Measurements from ENCODE around the gene IGF1R. TPM values are rescaled to one million over a fixed set of nuclear protein-coding genes. Genes with fewer than 3 reads are reported as not detected.

IGF1R gene
- total and polyA plus RNA-seq, 2 of the 13 experiments (the other 11 are each of a cell fraction or from before 2014, with no cell fraction given), result 15.9 to 18.4 TPM

DNA sequence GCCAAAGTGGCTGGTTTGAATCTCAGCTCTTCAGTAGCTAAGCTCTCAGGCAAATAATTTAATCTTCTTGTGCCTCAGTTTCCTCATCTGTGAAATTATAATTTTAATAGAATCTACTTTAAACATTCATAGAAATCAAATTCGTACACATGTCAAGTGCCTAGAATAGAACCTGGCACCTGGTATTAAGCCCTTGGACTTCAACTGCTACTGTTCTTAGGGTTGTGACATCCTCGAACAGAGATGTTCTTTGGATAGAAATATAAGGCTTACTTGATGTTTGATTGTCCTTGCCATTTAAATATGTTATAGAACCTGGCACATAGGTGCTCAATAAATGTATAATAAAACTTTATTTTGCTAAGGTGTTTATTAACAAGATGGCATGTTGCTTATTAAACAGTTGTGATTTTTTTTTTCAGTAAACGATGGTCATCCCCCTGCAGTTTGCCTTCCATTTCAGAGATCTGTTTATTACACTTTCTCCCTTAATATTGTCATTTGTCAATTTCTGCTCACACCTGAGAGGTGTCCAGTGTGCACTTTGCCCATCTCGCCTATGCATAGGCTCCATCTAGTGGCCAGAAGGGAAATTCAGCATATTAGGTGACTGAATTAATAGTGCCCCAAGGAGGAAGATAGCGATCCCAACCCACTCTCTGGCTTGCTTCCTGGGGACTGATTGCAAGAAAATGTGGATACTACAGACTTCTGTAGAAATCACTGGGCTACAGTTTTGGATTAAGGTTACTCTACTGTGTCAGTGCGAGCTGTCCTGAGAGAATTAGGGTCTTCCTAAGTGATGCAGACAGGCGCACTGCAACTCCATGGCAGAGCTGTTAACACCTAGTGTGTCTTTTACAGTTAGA lies 10.7 kb downstream of the IGF1R start:
- Histone ChIP-seq H3K36me3 (replicated peaks in 1 of 2; ENCODE audit: control insufficient read depth in 1 of 2, insufficient read depth in 2 of 2, low read length in 2 of 2) (peaks cover 0 to 4% of the 10 kb centered on the region in 2 experiments; a peak in 2 of 5 replicates), H3K9me3 (ENCODE audit: low read length) (no peaks in the 10 kb centered on the region), H2AFZ (ENCODE audit: low read length) (no peak overlapping the region), H4K20me1 (ENCODE audit: insufficient read depth, low read length) (peaks cover 83% of the 10 kb centered on the region), H3K4me1 (ENCODE audit: insufficient read depth, low read length) (peaks cover 99% of the 10 kb centered on the region), H3K9ac (ENCODE audit: insufficient read depth, low read depth, low read length) (no peak overlapping the region), H3K4me3 (replicated peaks in 1 of 3; ENCODE audit: insufficient read depth in 1 of 3, low read depth in 2 of 3, low read length in 3 of 3) (no peak overlapping the region), H3K4me2 (ENCODE audit: low read depth, low read length) (peak overlapping the region; percentile 46), H3K79me2 (ENCODE audit: insufficient read depth, low read length) (peaks cover 100% of the 10 kb centered on the region), H3K27me3 (ENCODE audit: control insufficient read depth in 1 of 2, insufficient read depth in 2 of 2, low read length in 2 of 2) (no peaks in the 10 kb centered on the region), H3K27ac (ENCODE audit: extremely low read length, insufficient read depth, low read length) (no peak overlapping the region)
- ChIA-PET CTCF (ENCODE audit: low intra/inter-chr PET ratio, low total read pairs) (interaction anchor here (0.6 to 2.6 kb wide), 3 partner anchors 126 to 216 kb away, joined by 3 to 12 read pairs (median 3); no protein-coding TSS in a partner anchor), POLR2A (interaction anchor here (1.3 kb wide), 1 partner anchor 12 kb away, joined by 3 read pairs; no protein-coding TSS in a partner anchor)
- intact Hi-C loops (cut with micrococcal nuclease; ENCODE audit: unreplicated experiment) (loop anchor here (1.0 to 5.0 kb wide), 2 partner anchors 140 to 217 kb away; no protein-coding TSS in a partner anchor), in situ Hi-C loops (cut with HindIII; ENCODE audit: extremely low pct_ligation_motif_present, low pct_unique_long_range_greater_than_20kb) (loop anchor here (5.0 to 10.0 kb wide), 2 partner anchors 116 to 137 kb away; no protein-coding TSS in a partner anchor)
- DNase-seq (ENCODE audit: low spot score), result peak; percentile 66
- 44% methylated on average over 7 of the region's 7 CpGs for WGBS (ENCODE audit: low lambda C conversion rate)
- no TSS peak for BruUV-seq (replicated peaks)
- peak; percentile 64 for ATAC-seq
- peak; percentile 58 for FAIRE-seq
- TF ChIP-seq SOX13 (IDR thresholded peaks at IDR 0.05) (no peak), SOX13 (CRISPR knock-in tag; conservative IDR thresholded peaks at IDR 0.05 in 1 of 2, IDR thresholded peaks at IDR 0.05 in 1 of 2) (peak in 1 of 2 experiments; percentile 31; a peak in 1 of 4 replicates), REPIN1 (CRISPR knock-in tag; IDR thresholded peaks at IDR 0.05; ENCODE audit: borderline replicate concordance, low read depth) (no peak), SMC3 (IDR thresholded peaks at IDR 0.05; ENCODE audit: low read length) (peak; percentile 83), KLF6 (CRISPR knock-in tag; IDR thresholded peaks at IDR 0.05) (no peak), ZC3H4 (CRISPR knock-in tag; IDR thresholded peaks at IDR 0.05; ENCODE audit: borderline replicate concordance) (no peak), HNF4A (CRISPR knock-in tag; IDR thresholded peaks at IDR 0.05) (peak; percentile 80), ERF (CRISPR knock-in tag; IDR thresholded peaks at IDR 0.05) (peak; percentile 31; the same call in 1 of the 2 replicates)
- TF ChIP-seq, protein P1, sequence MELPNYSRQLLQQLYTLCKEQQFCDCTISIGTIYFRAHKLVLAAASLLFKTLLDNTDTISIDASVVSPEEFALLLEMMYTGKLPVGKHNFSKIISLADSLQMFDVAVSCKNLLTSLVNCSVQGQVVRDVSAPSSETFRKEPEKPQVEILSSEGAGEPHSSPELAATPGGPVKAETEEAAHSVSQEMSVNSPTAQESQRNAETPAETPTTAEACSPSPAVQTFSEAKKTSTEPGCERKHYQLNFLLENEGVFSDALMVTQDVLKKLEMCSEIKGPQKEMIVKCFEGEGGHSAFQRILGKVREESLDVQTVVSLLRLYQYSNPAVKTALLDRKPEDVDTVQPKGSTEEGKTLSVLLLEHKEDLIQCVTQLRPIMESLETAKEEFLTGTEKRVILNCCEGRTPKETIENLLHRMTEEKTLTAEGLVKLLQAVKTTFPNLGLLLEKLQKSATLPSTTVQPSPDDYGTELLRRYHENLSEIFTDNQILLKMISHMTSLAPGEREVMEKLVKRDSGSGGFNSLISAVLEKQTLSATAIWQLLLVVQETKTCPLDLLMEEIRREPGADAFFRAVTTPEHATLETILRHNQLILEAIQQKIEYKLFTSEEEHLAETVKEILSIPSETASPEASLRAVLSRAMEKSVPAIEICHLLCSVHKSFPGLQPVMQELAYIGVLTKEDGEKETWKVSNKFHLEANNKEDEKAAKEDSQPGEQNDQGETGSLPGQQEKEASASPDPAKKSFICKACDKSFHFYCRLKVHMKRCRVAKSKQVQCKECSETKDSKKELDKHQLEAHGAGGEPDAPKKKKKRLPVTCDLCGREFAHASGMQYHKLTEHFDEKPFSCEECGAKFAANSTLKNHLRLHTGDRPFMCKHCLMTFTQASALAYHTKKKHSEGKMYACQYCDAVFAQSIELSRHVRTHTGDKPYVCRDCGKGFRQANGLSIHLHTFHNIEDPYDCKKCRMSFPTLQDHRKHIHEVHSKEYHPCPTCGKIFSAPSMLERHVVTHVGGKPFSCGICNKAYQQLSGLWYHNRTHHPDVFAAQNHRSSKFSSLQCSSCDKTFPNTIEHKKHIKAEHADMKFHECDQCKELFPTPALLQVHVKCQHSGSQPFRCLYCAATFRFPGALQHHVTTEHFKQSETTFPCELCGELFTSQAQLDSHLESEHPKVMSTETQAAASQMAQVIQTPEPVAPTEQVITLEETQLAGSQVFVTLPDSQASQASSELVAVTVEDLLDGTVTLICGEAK (IDR thresholded peaks at IDR 0.05), result peak; percentile 23; the same call in 1 of the 2 replicates
- TF ChIP-seq, protein P1 (CRISPR knock-in tag; IDR thresholded peaks at IDR 0.05), result peak; percentile 71
